Muscle layer of duodenum (tissue), 2 donors: ENCODE measurements around the gene SLC44A5.

Experiments
- H3K27ac ChIP-seq: one replicate; pipeline ENCODE4 v1.7.0; 2013; ENCODE audit warnings: mild to moderate bottlenecking, low read length
- H3K27me3 ChIP-seq: one replicate; pipeline ENCODE4 v1.7.0; 2013; ENCODE audit warnings: low read depth, mild to moderate bottlenecking, control low read depth, low read length
- H3K36me3 ChIP-seq, 2 donors: one replicate each; pipeline ENCODE4 v1.7.0; 2013; ENCODE audit warnings: low read length in 2 of 2, control low read depth in 1 of 2, mild to moderate bottlenecking in 1 of 2; ENCODE audit not compliant: insufficient read depth in 2 of 2, control insufficient read depth in 1 of 2
- H3K4me1 ChIP-seq, 2 donors: one replicate each; pipeline ENCODE4 v1.7.0; 2013; ENCODE audit warnings: low read length in 2 of 2, mild to moderate bottlenecking in 2 of 2, control low read depth in 1 of 2, moderate library complexity in 1 of 2; ENCODE audit not compliant: insufficient read depth in 2 of 2, control insufficient read depth in 1 of 2
- H3K4me3 ChIP-seq, 2 donors: one replicate each; pipeline ENCODE4 v1.7.0; 2013; ENCODE audit warnings: low read length in 2 of 2, low read depth in 1 of 2, mild to moderate bottlenecking in 1 of 2
- H3K9me3 ChIP-seq, 2 donors: one replicate each; pipeline ENCODE4 v1.7.0; 2013; ENCODE audit warnings: low read length in 2 of 2, control low read depth in 1 of 2, mild to moderate bottlenecking in 1 of 2; ENCODE audit not compliant: control insufficient read depth in 1 of 2
- donor health status: healthy.

SLC44A5 gene

GRCh38 chr1:75170011-75170410 lies 440.9 kb downstream of the SLC44A5 start:
- H3K9me3 ChIP-seq: no peaks in the 10 kb centered on the region
- H3K36me3 ChIP-seq: no peaks in the 10 kb centered on the region
- no peak overlapping the region for H3K4me3 ChIP-seq
- H3K27ac ChIP-seq: no peak overlapping the region
- H3K27me3 ChIP-seq: no peaks in the 10 kb centered on the region
- H3K4me1 ChIP-seq: no peaks in the 10 kb centered on the region

GRCh38 chr1:75166821-75167220 lies 444.1 kb downstream of the SLC44A5 start:
- Histone ChIP-seq H3K36me3 (no peaks in the 10 kb centered on the region), H3K27ac (no peak overlapping the region), H3K9me3 (no peaks in the 10 kb centered on the region), H3K4me1 (no peaks in the 10 kb centered on the region), H3K4me3 (no peak overlapping the region), H3K27me3 (no peaks in the 10 kb centered on the region)

DNA sequence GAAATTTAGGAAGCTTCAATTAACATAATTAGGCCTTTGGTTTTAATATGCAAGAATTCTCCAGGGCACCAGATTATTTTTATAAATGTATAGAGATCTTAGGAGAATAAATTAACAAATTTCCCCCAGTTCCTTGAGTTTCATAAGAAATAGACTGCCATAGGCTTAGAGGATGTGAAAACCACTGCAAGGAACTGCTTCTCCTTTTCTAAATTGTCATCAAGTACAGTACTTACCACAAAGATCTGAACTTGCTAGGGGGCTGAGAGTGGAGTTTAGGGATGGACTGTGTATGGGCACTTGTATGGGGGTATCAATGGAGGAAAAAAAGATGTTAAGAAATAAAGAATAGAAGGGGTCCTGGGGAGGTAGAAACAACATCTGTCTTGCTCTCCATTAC lies 445.6 kb downstream of the SLC44A5 start:
- Histone ChIP-seq H3K27ac (no peak overlapping the region), H3K27me3 (no peaks in the 10 kb centered on the region), H3K4me3 (no peak overlapping the region), H3K9me3 (no peaks in the 10 kb centered on the region), H3K36me3 (no peaks in the 10 kb centered on the region), H3K4me1 (no peaks in the 10 kb centered on the region)

DNA sequence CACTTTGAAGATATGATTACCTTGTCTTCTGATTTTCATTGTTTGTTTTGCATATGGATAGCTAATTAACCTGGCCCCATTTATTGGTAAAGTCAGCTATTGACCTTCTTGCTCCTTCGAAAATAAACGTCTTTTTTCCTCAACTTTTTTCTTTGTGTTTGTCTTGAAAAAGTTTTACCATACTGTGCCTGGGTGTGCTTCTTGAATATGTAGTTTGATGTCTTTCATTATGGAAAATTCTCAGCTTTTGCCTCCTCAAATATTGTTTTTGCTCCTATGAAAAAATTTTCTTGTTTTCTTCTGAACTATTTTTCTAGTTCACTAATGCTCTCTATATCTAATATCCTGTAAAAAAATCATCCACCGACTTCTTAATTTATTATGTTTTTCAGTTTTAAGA lies 451.8 kb downstream of the SLC44A5 start:
- Histone ChIP-seq H3K27ac (no peak overlapping the region), H3K36me3 (no peaks in the 10 kb centered on the region), H3K9me3 (no peaks in the 10 kb centered on the region), H3K4me1 (no peaks in the 10 kb centered on the region), H3K4me3 (no peak overlapping the region), H3K27me3 (no peaks in the 10 kb centered on the region)
